OCI-LY3 (cell line): ENCODE measurements around the gene ACTL6B.

Source experiments
- H2AFZ ChIP-seq: fragments of 200-600, 300-600 bp; shearing (Covaris generic); 2 replicates; pipeline ENCODE4 v1.6.0; 2014; ENCODE audit warnings: antibody characterized with exemption, low read depth, low read length
- H3K27ac ChIP-seq: fragments of 200-600, 300-600 bp; sonication (generic); 2 replicates; pipeline ENCODE4 v1.5.1; 2014; ENCODE audit warnings: mild to moderate bottlenecking, low read length, moderate library complexity, mixed read lengths
- H3K27me3 ChIP-seq: fragments of 200-600, 300-600 bp; sonication (generic); 2 replicates; pipeline ENCODE4 v1.6.1; 2014; ENCODE audit warnings: low read depth, low read length, mixed read lengths
- H3K36me3 ChIP-seq: fragments of 200-600, 300-600 bp; sonication (generic); replicated peaks from 2 replicates; pipeline ENCODE3; 2014; ENCODE audit warnings: low read depth, low read length, mixed read lengths
- H3K4me1 ChIP-seq: fragments of 300-600, 200-600 bp; sonication (generic); 2 replicates; pipeline ENCODE4 v1.6.1; 2014; ENCODE audit warnings: low read length, mixed read lengths
- H3K4me2 ChIP-seq: fragments of 200-600, 300-600 bp; sonication (generic); 2 replicates; pipeline ENCODE4 v1.6.1; 2014; ENCODE audit warnings: low read length, mixed read lengths
- H3K4me3 ChIP-seq: fragments of 300-600, 200-600 bp; sonication (generic); 2 replicates; pipeline ENCODE4 v1.5.1; 2014; ENCODE audit warnings: antibody characterized with exemption, mild to moderate bottlenecking, low read length, moderate library complexity
- H3K79me2 ChIP-seq: fragments of 300-600, 200-600 bp; shearing (Covaris generic); 2 replicates; pipeline ENCODE4 v1.6.1; 2014; ENCODE audit warnings: mild to moderate bottlenecking, low read length, mixed read lengths
- H3K9ac ChIP-seq: fragments of 300-600, 200-600 bp; shearing (Covaris generic); 2 replicates; pipeline ENCODE4 v1.6.0; 2014; ENCODE audit warnings: mild to moderate bottlenecking, low read length, moderate library complexity
- H3K9me3 ChIP-seq: fragments of 200-600, 300-600 bp; shearing (Covaris generic); 2 replicates; pipeline ENCODE4 v1.6.1; 2014; ENCODE audit warnings: low read length, mixed read lengths; ENCODE audit not compliant: insufficient read depth
- H4K20me1 ChIP-seq: fragments of 200-600, 300-600 bp; sonication (generic); 2 replicates; pipeline ENCODE4 v1.6.1; 2016; ENCODE audit warnings: low read length, mixed read lengths; ENCODE audit not compliant: insufficient read depth
- CTCF ChIP-seq: fragments of 200-600, 300-600 bp; sonication (generic); IDR thresholded peaks from 2 replicates; pipeline ENCODE4 v1.5.1; 2014; ENCODE audit warnings: antibody characterized with exemption, low read length, low read depth
- EZH2phosphoT487 ChIP-seq: fragments of 200-600 bp; shearing (Covaris generic); IDR thresholded peaks from 2 replicates; pipeline ENCODE4 v1.6.1; 2018; ENCODE audit warnings: antibody characterized with exemption, mixed run types, low read depth

Gene ACTL6B

GRCh38 chr7:100654908-100655831 lies 1.1 kb downstream of the ACTL6B start:
- no peaks in the 10 kb centered on the region for H4K20me1 ChIP-seq
- no peak overlapping the region for H3K27ac ChIP-seq
- H3K27me3 ChIP-seq = no peaks in the 10 kb centered on the region
- H3K9me3 ChIP-seq = no peaks in the 10 kb centered on the region
- no peak overlapping the region for H3K9ac ChIP-seq
- H3K36me3 ChIP-seq = no peaks in the 10 kb centered on the region
- no peak for TF ChIP-seq EZH2phosphoT487
- TF ChIP-seq CTCF = no peak
- H3K4me2 ChIP-seq = no peak overlapping the region
- no peaks in the 10 kb centered on the region for H3K79me2 ChIP-seq
- no peak overlapping the region for H2AFZ ChIP-seq
- H3K4me3 ChIP-seq = no peak overlapping the region
- H3K4me1 ChIP-seq = no peaks in the 10 kb centered on the region

DNA sequence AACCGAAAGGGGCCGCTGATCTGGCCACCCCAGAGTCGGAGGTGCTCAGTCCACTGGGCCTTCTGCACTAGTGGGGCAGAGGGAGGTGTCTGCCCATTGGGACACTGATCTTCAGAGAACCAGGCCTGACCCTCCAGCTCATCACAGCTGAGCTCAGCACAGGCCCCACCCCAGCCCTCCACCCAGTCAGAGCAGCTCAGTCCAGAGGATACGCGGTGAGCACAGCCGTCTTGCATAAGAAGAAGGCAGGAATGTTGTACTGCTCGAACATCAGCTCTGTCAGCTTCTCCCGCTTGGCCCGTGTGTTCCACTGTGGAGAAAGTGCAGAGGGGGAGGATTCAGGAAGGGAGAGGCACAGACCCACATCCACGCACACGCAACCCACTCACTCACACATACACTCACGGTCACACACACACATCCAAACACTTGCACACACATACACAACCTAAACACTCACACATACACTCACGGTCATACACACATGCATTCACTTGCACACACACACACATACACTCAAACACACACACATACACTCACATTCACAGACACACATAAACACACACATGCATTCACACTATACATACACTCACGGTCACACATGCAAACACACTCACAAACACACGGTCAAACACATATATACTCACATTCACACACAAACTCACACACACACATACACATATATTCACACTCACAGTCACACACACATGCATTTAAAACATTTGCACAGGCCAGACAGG lies 6.3 kb downstream of the ACTL6B start:
- H4K20me1 ChIP-seq = no peaks in the 10 kb centered on the region
- no peaks in the 10 kb centered on the region for H3K36me3 ChIP-seq
- H3K9ac ChIP-seq = no peak overlapping the region
- no peaks in the 10 kb centered on the region for H3K4me1 ChIP-seq
- H3K27me3 ChIP-seq = peaks cover 6% of the 10 kb centered on the region; the same call in 1 of the 2 replicates
- H3K79me2 ChIP-seq = no peaks in the 10 kb centered on the region
- TF ChIP-seq EZH2phosphoT487 (no peak), CTCF (no peak)
- no peaks in the 10 kb centered on the region for H3K9me3 ChIP-seq
- H3K4me2 ChIP-seq = no peak overlapping the region
- no peak overlapping the region for H3K4me3 ChIP-seq
- H2AFZ ChIP-seq = no peak overlapping the region
- H3K27ac ChIP-seq = no peak overlapping the region

- Histone ChIP-seq H3K79me2 (no peaks in the 10 kb centered on the region), H3K4me3 (peak overlapping the region; percentile 68), H3K36me3 (no peaks in the 10 kb centered on the region), H3K9ac (no peak overlapping the region), H4K20me1 (no peaks in the 10 kb centered on the region), H2AFZ (no peak overlapping the region), H3K4me2 (peak overlapping the region; percentile 73), H3K27ac (no peak overlapping the region), H3K27me3 (peaks cover 10% of the 10 kb centered on the region; the same call in 1 of the 2 replicates), H3K9me3 (no peaks in the 10 kb centered on the region), H3K4me1 (peaks cover 10% of the 10 kb centered on the region)
- TF ChIP-seq EZH2phosphoT487 (no peak), CTCF (no peak)
These were observed 13.7 kb downstream of the ACTL6B start for GRCh38 chr7:100642534-100642907.
